ENCODE measurements around the gene BPI.

GRCh38 chr20:38271608-38272120, 32.3 kb upstream of the BPI start:
- no peak for TF ChIP-seq EZH2phosphoT487 (IDR thresholded peaks at IDR 0.05; ENCODE audit: low read depth)
- no peak for TF ChIP-seq CTCF (IDR thresholded peaks at IDR 0.05; ENCODE audit: low read depth, low read length)
